T-helper 1 cell (primary cell): Measurements from ENCODE around the gene GRIK4.

ENCODE experiments used
- DNase-seq, 5 donors: peaks; one replicate each; pipeline ENCODE4 v3.0.0-alpha.2; 2012 to 2020

GRIK4 gene

GRCh38 chr11:120928627-120929026, 417.1 kb downstream of the GRIK4 start:
- no peak for DNase-seq

GRCh38 chr11:120929090-120929489, 417.5 kb downstream of the GRIK4 start:
- no peak for DNase-seq

DNA sequence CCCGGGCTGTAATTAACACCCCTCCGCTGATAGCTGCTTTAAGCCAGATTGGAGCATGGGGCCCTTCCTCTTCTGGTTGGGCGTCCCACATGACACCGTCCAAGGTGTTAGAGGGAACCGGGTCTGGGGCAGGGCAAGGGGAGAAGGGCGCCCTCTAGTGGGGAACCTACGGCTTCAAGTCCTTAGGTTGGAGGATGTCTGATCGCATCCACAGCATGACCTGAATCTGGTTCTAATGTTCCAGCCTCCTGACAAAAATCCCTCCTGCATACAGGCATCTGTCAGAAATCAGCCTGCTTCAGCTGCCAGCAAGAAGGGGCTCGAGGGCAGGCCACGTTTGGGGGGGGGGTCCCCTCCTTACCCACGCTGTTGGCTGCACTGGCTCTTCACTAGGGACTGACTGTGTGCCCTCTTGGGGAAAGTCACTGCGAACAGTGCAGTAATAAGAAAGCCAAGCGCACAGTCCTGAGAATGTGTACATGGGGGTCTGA, 418.2 kb downstream of the GRIK4 start:
- DNase-seq, result peak in 3 of 5 donors; percentile 16 to 26 (median 21)

GRCh38 chr11:120931057-120931779, 419.7 kb downstream of the GRIK4 start:
- no peak for DNase-seq

GRCh38 chr11:120932305-120932915, 420.9 kb downstream of the GRIK4 start:
- no peak for DNase-seq

DNA sequence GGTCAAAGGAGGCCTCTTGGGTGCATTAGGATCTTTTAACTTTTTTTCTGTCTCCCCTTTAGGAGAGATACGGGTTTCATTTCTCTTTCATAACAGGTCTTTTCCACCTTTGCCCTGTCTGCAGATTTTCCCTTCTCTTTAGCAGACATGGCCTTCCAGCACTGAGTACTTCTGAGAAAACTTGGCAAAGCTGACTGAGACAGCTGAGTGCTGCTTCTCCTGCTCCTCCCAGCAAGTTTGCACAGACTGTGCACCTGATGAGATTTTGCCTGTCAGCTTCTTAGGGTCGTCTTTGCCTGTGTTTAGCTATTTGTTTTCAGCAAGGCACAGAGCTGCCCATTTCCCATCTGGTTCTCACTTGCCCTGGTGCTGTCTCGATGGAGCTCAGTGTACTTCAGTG, 424.8 kb downstream of the GRIK4 start:
- DNase-seq, result no peak

DNA sequence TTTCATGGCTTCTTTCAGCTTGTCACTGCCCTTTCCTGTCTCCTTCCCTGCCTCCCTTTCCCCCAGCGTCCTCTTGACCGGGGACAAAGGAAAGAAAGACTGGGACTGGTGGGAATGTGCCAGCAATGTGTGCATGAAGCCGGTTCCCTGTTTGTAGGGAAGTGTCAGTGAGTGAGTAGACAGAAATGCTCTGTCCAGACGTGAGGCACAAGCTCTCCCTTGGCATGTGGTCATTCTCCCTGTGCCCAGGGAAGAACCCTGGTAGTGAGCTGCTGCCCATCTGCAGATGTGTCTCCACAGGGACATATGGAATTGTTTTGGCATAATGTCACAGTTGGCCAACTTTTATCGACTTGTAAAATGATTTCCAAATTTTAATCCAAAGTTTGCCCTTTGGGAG, 426.0 kb downstream of the GRIK4 start:
- no peak for DNase-seq

- no peak for DNase-seq
Measured at GRCh38 chr11:120938260-120938659, 426.7 kb downstream of the GRIK4 start.

DNA sequence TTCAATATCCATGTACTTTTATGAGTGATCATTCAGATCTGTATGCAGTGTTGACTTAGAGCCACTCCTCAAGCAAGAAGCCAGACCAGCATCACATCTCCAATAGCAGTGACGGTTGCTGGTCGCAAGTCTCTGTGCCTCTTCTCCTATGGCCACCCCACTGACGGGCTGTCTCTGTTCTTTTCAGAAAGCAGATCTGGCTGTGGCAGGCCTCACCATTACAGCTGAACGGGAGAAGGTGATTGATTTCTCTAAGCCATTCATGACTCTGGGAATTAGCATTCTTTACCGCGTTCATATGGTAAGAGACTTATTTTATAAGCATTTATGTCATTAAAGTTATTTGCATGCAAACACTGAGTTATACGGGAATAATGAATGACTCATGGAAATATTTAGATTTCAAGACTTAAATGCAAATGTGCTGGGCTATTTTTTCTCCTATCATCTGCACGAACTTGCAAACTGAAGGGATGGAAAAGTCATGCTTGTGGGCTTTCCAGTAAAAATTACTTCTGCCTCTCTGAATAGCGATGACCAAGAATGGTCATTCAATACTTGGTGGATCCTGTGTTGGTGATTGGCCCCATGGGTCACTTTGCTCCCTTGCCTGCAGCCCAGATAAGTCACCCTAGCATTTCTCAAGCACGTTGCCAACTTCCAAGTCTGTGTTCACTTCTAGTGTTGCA, 428.8 kb downstream of the GRIK4 start:
- DNase-seq, result no peak

DNA sequence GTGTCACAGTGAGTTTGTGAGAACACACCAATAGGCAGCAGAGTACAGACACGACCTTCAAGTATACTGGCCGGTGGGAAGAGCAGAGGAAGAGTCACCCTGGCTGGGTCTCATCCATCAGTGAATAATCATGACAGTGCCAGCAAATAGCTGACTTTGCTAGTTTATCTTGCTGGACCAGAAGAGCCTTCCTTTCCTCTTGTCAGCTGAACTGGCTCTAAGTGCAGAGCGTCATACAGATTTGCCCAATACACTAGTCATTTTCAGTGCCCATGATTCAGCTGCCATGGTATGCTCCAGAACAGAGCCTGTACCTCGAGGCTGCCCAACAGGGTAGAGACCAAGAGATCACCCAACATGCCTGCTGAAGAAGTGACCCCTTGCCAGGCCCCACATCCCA, 429.5 kb downstream of the GRIK4 start:
- no peak for DNase-seq

DNA sequence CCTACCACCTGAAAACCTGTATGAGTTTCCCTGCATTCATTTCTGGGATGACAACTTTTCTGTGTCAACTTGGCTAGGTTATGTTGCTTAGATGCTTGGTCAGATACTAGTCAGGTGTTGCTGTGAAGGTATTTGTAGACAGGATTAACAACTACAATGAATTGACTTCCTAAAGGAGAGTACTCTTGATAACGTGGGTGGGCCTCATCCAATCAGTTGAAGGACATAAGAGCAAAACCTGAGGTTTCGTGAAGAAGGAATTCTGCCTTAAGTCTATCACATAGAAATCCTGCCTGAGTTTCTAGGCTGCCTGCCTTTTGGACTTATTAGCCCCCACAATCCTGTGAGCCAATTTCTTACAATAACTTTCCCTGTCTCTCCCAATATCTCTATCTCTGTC, 431.2 kb downstream of the GRIK4 start:
- DNase-seq, result no peak

- DNase-seq, result no peak
Measured at GRCh38 chr11:120945042-120945441, 433.5 kb downstream of the GRIK4 start.

DNA sequence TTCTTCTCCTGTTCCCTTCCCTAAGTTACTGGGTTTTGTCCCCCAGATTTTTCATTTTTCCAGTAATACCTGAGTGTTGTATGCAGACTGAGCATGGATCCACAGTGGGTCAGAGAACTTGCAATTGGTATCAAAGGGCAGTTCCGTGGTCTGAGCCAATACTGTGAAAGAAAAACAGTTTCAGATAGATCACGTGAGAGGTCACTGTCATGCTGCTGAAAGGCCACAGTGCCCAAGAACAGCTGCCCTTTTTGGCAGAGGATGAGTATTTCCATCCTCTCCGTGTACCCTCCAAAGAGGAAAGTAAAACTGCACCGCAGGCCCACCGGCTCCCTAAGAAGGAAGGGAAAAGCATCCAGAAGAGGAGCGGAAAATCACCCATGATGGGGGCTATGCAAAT, 439.3 kb downstream of the GRIK4 start:
- DNase-seq, result no peak

- peak in 3 of 5 donors; percentile 12 to 43 (median 29) for DNase-seq
Measured at GRCh38 chr11:120952461-120953434, 441.2 kb downstream of the GRIK4 start.

DNA sequence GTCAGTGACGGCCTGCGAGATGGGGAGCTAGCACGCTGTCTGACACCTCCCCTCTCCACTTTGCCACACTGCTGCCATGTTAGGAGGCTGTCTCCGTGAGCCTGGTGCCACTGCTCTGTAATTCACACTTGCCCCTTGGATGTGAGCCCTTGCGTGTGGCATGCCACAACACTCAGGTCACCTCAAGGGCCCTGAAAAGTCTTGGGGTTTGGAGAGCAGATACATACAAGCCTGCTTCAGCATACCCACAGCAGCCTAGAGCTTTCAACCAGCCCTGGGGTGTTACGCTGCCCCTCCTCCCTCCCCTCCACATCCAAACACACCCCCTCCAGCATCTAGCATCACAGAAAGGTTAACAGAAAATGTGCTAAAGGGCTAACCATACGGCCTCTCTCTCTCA, 442.8 kb downstream of the GRIK4 start:
- DNase-seq, result no peak

- DNase-seq, result peak in 1 of 5 donors; percentile 33
Measured at GRCh38 chr11:120956710-120957495, 445.4 kb downstream of the GRIK4 start.

DNA sequence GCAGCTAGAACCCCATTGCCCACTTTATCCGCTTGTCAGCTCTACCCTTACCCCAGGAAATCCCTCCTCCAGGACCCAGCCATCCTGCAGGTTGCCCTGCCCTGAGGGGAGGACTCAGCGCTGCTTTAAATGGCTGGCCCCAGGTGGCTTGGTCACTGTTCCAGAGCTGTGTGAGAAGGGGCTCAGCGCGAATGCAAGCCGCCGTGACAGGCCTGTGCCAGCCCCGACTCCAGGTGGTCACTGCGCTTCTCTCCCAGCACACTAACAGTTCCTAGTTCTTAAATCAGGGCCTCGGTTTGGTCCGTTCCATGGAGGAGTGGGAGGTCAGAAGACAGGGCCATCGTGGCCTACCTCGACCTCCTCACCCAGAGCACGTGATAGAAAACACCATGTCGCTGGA, 446.6 kb downstream of the GRIK4 start:
- DNase-seq, result no peak

DNA sequence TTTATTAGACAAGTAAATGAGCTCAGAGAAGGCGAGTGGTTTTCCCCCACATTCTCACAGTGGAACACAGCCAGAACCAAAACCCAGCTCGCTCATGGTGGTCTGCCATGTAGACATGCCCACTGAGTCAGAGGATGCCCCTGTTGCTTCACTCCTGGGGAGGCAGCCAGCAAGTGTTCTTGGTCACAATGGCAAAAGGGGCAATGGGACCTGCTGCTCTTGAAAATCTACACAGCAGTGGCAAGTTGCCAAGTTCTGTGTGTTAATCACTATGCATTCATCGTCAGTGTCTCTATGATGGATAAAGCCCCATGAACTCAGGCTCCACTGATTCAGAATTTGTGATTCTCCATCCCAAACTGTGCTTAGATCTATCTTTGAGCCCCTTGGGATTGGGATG, 447.6 kb downstream of the GRIK4 start:
- no peak for DNase-seq

GRCh38 chr11:120964857-120965256, 453.3 kb downstream of the GRIK4 start:
- no peak for DNase-seq

DNA sequence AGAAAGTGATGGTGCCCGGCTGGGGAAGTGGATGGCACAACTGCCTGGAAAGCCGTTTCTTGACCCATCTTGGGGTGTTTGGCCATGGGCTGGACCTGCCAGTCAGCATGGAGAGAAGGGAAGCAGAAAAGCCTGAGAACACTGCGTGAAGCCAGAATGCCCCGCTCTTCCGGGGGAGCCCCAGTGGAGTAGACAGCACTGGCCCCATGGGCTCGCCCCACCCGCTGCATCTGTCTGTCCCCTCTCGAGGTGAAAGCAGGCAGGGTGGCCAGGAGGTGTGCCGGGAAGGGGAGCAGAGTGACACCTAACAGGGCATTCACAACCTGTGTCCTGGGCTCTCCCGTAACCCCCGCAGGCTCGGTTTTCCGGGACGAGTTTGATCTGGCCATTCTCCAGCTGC, 455.3 kb downstream of the GRIK4 start:
- no peak for DNase-seq

- DNase-seq, result no peak
Measured at GRCh38 chr11:120969993-120970392, 458.4 kb downstream of the GRIK4 start.

DNA sequence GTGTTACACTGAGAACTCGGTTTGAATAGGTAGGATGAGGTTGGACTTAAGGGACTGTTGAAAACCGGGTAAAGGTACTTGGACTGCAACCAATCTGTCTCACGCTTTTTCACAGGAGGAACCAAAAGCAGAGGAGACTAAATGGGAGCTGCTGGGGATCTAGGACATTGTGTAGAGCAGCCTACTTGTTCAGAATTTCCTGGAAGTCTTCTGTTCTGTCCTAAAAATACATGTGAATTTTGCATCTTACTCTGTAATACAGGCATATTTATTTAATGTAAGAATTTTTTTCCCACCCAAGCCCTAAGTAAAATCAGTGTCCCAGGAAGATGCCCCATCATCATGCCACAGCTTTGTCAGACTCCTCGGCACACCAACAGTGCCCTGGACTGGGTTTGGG, 460.3 kb downstream of the GRIK4 start:
- DNase-seq, result no peak
